ENCODE results near the gene HRCT1. TPM values are rescaled to one million over a fixed set of nuclear protein-coding genes. Genes with fewer than 3 reads are reported as not detected.

The HRCT1 gene
- total RNA-seq (ENCODE audit: unreplicated experiment), result not detected
- long read RNA-seq, result 0 reads

DNA sequence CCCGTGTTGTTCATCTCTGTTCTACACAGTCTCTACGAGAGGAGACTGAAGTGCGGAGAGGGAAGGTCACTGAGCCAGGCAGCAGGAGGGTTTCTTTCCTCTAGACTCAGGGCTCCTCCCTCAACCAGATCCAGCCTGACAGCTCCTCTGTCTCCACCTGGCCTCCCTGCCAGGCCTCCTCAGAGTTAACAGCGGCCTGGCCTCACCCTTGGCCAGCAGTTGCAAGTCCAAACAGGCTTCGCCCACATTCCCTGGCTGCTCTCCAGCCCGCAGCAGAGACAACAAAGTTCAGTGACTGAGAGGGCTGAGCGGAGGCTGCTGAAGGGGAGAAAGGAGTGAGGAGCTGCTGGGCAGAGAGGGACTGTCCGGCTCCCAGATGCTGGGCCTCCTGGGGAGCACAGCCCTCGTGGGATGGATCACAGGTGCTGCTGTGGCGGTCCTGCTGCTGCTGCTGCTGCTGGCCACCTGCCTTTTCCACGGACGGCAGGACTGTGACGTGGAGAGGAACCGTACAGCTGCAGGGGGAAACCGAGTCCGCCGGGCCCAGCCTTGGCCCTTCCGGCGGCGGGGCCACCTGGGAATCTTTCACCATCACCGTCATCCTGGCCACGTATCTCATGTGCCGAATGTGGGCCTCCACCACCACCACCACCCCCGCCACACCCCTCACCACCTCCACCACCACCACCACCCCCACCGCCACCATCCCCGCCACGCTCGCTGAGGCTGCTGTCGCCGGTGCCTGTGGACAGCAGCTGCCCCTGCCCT is at the start of gene HRCT1:
TSS of gene HRCT1 (plus strand) at position 291 of the 768 bp plus-strand sequence. CDS start at position 377, 86 bp downstream.
- H3K4me3 Mint-ChIP-seq (ENCODE audit: unreplicated experiment), result peak within 1 kb of the TSS; percentile 59

GRCh38 chr9:35856206-35856605 is 49.8 kb upstream of the HRCT1 start:
- no peak for DNase-seq
- H3K9me3 Mint-ChIP-seq (ENCODE audit: unreplicated experiment), result peaks cover 15% of the 10 kb centered on the region
- no peak for TF ChIP-seq CTCF (IDR thresholded peaks at IDR 0.05; ENCODE audit: partially characterized antibody, unreplicated experiment)

More for the DNA sequence above, at the start of gene HRCT1:
- H3K27me3 Mint-ChIP-seq (ENCODE audit: unreplicated experiment), result peaks cover 8% of the 10 kb centered on the region
- peaks cover 5% of the 10 kb centered on the region for H3K9me3 Mint-ChIP-seq (ENCODE audit: unreplicated experiment)
- H3K36me3 Mint-ChIP-seq (ENCODE audit: unreplicated experiment), result no peaks in the 10 kb centered on the region
- H3K4me1 Mint-ChIP-seq (ENCODE audit: low read depth, unreplicated experiment), result peaks cover 36% of the 10 kb centered on the region
- no peak for DNase-seq
- TF ChIP-seq CTCF (IDR thresholded peaks at IDR 0.05; ENCODE audit: partially characterized antibody, unreplicated experiment), result no peak
- H3K27ac Mint-ChIP-seq (ENCODE audit: unreplicated experiment), result peak within 1 kb of the TSS; percentile 88

DNA sequence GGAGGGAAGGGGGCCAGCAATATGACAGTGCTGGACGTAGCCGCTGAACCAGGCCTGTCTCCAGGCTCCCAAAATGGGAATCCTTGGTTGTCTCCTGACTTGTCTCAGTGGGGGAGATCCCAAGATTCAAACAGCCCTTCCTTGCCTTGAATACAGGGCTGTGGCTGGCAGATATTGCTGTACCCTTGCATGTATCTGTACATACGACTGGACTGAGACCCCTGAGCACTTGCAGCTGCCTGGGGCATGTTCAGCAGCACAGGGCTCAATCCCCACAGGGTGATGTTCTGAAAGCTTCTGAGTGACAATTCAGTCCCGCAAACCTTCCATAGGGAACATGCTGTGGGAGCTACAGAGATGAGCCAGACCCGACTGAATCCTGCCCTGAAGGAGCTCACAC is 49.1 kb upstream of the HRCT1 start:
- peaks cover 15% of the 10 kb centered on the region for H3K9me3 Mint-ChIP-seq (ENCODE audit: unreplicated experiment)
- H3K36me3 Mint-ChIP-seq (ENCODE audit: unreplicated experiment), result peaks cover 3% of the 10 kb centered on the region
- DNase-seq, result no peak
- no peak for TF ChIP-seq CTCF (IDR thresholded peaks at IDR 0.05; ENCODE audit: partially characterized antibody, unreplicated experiment)
- peaks cover 8% of the 10 kb centered on the region for H3K27me3 Mint-ChIP-seq (ENCODE audit: unreplicated experiment)
- H3K4me1 Mint-ChIP-seq (ENCODE audit: low read depth, unreplicated experiment), result peaks cover 17% of the 10 kb centered on the region
- no peak overlapping the region for H3K27ac Mint-ChIP-seq (ENCODE audit: unreplicated experiment)
- no peak overlapping the region for H3K4me3 Mint-ChIP-seq (ENCODE audit: unreplicated experiment)

More at GRCh38 chr9:35856206-35856605, 49.8 kb upstream of the HRCT1 start:
- Mint-ChIP-seq H3K4me3 (ENCODE audit: unreplicated experiment) (no peak overlapping the region), H3K27me3 (ENCODE audit: unreplicated experiment) (peaks cover 8% of the 10 kb centered on the region), H3K27ac (ENCODE audit: unreplicated experiment) (no peak overlapping the region), H3K36me3 (ENCODE audit: unreplicated experiment) (peaks cover 3% of the 10 kb centered on the region), H3K4me1 (ENCODE audit: low read depth, unreplicated experiment) (peaks cover 17% of the 10 kb centered on the region)

- Mint-ChIP-seq H3K36me3 (ENCODE audit: unreplicated experiment) (no peaks in the 10 kb centered on the region), H3K27me3 (ENCODE audit: unreplicated experiment) (peaks cover 12% of the 10 kb centered on the region), H3K4me1 (ENCODE audit: low read depth, unreplicated experiment) (peaks cover 17% of the 10 kb centered on the region), H3K9me3 (ENCODE audit: unreplicated experiment) (peaks cover 15% of the 10 kb centered on the region), H3K4me3 (ENCODE audit: unreplicated experiment) (no peak overlapping the region), H3K27ac (ENCODE audit: unreplicated experiment) (no peak overlapping the region)
- no peak for DNase-seq
- TF ChIP-seq CTCF (IDR thresholded peaks at IDR 0.05; ENCODE audit: partially characterized antibody, unreplicated experiment), result no peak
Observed at GRCh38 chr9:35858458-35858857, 47.5 kb upstream of the HRCT1 start.

DNA sequence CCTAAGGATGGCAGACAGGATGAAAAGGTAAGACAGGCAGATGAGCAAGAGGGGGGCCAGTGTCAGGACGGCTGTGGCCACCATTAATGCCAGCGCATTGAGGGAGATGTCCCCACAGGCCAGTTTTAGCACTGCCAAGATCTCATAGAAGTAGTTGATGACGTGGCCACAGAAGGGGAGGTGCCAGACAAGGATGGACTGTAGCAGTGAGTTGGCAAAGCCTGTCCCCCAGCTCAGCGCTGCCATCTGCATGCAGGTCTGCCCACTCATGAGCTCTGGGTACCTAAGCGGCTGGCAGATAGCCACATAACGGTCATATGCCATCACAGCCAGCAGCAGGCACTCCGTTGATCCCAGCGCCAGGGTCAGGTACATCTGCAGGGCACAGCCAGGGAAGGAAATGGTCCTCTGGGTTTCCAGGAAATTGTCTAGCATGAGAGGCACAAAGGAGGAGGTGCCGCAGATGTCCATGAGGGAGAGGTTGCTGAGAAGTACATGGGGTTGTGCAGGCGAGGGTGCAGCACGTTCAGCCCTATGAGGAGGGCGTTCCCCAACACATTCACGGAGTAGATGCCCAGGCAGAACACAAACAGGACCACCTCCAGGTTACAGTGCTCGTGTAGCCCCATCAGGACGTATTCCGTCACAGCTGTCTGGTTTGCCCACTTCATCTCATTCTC is 46.6 kb upstream of the HRCT1 start:
- peaks cover 14% of the 10 kb centered on the region for H3K9me3 Mint-ChIP-seq (ENCODE audit: unreplicated experiment)
- no peak overlapping the region for H3K27ac Mint-ChIP-seq (ENCODE audit: unreplicated experiment)
- H3K36me3 Mint-ChIP-seq (ENCODE audit: unreplicated experiment), result no peaks in the 10 kb centered on the region
- H3K4me3 Mint-ChIP-seq (ENCODE audit: unreplicated experiment), result no peak overlapping the region
- peaks cover 12% of the 10 kb centered on the region for H3K27me3 Mint-ChIP-seq (ENCODE audit: unreplicated experiment)
- DNase-seq, result no peak
- H3K4me1 Mint-ChIP-seq (ENCODE audit: low read depth, unreplicated experiment), result peaks cover 11% of the 10 kb centered on the region
- no peak for TF ChIP-seq CTCF (IDR thresholded peaks at IDR 0.05; ENCODE audit: partially characterized antibody, unreplicated experiment)

All from glutamatergic neuron (in vitro differentiated cells).